Measurements from ENCODE around the gene PRR13. TPM values are rescaled to one million over a fixed set of nuclear protein-coding genes. Genes with fewer than 3 reads are reported as not detected.
"Not testable (repeated sequence)": the region's sequence is repeated elsewhere in the genome, so short reads cannot be mapped to it uniquely, and the experiment has no call there.

PRR13 gene
- total RNA-seq, 3 donors from 2014 or later = 269 to 284 (median 284) TPM

DNA sequence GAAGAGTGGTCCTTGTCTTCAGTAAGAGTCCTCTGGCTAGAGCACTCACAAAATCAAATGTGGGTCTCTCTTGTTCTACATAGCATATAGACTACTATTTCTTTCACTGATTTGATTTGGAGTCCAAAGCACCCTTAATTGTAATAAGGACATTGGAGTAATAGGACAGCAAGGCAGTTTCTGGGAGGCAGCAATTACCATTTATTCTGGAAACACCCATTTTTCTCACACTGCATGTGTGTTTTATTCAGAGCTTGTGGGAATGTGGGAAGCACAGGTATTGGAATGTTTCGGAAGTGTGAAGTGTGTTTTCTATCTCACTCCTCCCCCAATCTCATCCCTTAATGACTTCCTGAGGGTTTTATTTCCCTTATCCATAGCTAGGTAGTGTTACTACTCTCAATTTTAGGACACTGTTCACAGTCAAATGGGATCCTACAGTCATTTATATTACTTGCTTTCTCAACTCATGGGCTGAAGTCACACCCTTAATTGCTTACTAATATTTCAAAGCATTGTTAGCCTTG is 30.6 kb downstream of the PRR13 start:
- Mint-ChIP-seq H3K4me1 (ENCODE audit: low read depth) (peaks cover 50% of the 10 kb centered on the region), H3K9me3 (no peaks in the 10 kb centered on the region), H3K27me3 (ENCODE audit: low read depth) (no peaks in the 10 kb centered on the region), H3K4me3 (peak overlapping the region; percentile 33), H3K36me3 (ENCODE audit: insufficient read depth) (peaks cover 45% of the 10 kb centered on the region)
- ATAC-seq (no peak), DNase-seq (no peak)

DNA sequence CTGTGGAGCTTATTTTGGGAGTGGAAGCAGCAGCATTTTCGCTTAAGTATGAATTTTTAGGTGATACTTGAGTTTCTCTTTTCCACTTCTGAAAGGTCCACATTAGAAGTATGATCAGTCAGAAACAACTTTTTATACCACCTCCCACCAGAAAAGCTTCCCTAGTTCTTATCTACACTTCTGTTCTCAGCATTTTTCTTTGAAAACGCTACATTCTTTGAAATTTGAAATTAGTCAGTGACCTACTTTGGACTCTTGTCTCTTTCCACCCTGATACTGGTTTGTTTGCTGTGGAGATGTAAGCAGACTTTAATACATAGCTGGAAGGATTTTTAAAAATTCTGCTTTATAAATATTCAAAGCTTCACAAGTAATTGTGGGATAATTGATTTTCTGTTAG is 32.5 kb downstream of the PRR13 start:
- Mint-ChIP-seq H3K4me1 (ENCODE audit: low read depth) (peaks cover 53% of the 10 kb centered on the region), H3K27me3 (ENCODE audit: low read depth) (no peaks in the 10 kb centered on the region), H3K36me3 (ENCODE audit: insufficient read depth) (peaks cover 41% of the 10 kb centered on the region), H3K4me3 (peak overlapping the region; percentile 57), H3K9me3 (no peaks in the 10 kb centered on the region)
- no peak for ATAC-seq
- DNase-seq = no peak

DNA sequence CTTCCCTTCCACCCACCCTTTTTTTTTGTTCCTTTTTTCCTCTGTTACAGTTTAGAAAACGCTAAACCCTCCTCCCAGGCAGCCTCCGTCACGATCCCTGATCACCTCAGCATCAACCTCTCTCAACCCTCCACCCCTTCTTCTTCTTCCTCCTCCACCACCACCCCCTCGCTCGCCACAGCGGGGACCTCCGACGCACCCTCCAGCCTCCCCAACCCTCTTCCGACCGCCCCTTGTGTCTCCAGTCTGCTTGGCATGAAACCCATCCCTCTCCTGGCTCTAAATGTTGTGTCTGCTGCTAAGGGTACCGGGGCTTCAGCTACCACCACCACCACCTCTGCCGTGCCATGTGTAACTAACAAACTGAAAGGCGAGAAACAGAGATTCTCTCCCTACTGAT is 33.3 kb downstream of the PRR13 start:
- Mint-ChIP-seq H3K36me3 (ENCODE audit: insufficient read depth) (peaks cover 42% of the 10 kb centered on the region), H3K27me3 (ENCODE audit: low read depth) (no peaks in the 10 kb centered on the region), H3K9me3 (no peaks in the 10 kb centered on the region), H3K4me3 (peak overlapping the region; percentile 57), H3K4me1 (ENCODE audit: low read depth) (peaks cover 53% of the 10 kb centered on the region)
- DNase-seq (no peak), ATAC-seq (no peak)

DNA sequence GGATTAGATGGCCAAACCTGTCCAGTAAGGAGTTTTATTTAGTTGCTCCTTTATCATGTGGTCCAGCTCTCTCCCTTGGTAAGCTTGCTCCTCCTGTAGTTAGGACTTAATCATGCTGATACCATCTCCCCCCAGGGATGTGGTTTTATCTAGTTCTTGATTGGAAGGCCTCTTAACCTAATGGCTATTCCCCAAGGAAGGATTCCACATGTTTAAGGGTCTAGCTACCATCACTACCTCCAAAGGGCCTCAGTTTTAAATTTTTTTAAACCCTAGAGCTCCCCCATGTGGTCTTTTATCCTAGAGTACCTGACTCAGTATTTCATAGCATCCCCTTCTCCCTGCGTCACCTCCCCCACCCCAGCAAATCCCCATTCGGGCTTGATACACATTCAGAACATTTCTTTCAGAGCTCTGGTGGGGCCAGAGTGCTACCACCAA is 35.3 kb downstream of the PRR13 start:
- DNase-seq (no peak), ATAC-seq (peak in 1 of 2 donors; percentile 20)
- Mint-ChIP-seq H3K4me1 (ENCODE audit: low read depth) (peaks cover 43% of the 10 kb centered on the region), H3K36me3 (ENCODE audit: insufficient read depth) (peaks cover 42% of the 10 kb centered on the region), H3K27me3 (ENCODE audit: low read depth) (no peaks in the 10 kb centered on the region), H3K9me3 (no peaks in the 10 kb centered on the region), H3K4me3 (no peak overlapping the region)

DNA sequence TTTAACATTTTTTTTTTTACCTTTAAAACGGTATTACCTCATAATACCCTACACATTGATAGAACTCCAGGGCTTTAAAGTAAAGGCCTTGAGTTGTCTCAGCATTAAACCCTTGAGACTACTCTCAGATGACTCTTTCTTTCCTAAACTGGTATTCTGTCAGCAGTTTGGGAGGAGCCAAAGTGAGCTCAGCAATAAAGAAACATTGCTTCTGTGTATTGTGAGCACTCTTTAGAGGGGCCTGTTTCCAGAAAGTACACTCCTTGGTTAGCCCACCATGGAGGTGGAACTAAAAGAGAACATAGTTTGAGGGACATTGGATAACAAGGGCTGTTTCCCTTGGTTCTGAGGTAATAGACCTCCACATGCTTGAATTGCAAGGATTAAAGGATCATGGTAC is 37.3 kb downstream of the PRR13 start:
- Mint-ChIP-seq H3K4me3 (no peak overlapping the region), H3K9me3 (no peaks in the 10 kb centered on the region), H3K4me1 (ENCODE audit: low read depth) (peaks cover 25% of the 10 kb centered on the region), H3K36me3 (ENCODE audit: insufficient read depth) (peaks cover 42% of the 10 kb centered on the region), H3K27me3 (ENCODE audit: low read depth) (no peaks in the 10 kb centered on the region)
- DNase-seq (no peak), ATAC-seq (no peak)

DNA sequence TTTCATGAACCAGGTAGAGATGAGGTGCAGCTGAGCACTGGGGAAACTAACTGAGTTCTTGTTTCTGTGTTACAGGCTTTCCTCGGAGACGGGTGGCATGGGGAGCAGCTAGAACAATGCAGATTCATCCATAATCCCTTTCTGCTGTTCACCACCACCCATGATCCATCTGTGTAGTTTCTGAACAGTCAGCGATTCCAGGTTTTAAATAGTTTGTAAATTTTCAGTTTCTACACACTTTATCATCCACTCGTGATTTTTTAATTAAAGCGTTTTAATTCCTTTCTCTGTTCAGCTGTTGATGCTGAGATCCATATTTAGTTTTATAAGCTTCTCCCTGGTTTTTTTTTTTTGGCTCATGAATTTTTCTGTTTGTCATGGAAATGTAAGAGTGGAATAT is 37.8 kb downstream of the PRR13 start:
- ATAC-seq = no peak
- H3K36me3 Mint-ChIP-seq (ENCODE audit: insufficient read depth) = peaks cover 40% of the 10 kb centered on the region
- no peaks in the 10 kb centered on the region for H3K9me3 Mint-ChIP-seq
- DNase-seq = no peak
- no peak overlapping the region for H3K4me3 Mint-ChIP-seq
- H3K27me3 Mint-ChIP-seq (ENCODE audit: low read depth) = no peaks in the 10 kb centered on the region
- peaks cover 21% of the 10 kb centered on the region for H3K4me1 Mint-ChIP-seq (ENCODE audit: low read depth)

DNA sequence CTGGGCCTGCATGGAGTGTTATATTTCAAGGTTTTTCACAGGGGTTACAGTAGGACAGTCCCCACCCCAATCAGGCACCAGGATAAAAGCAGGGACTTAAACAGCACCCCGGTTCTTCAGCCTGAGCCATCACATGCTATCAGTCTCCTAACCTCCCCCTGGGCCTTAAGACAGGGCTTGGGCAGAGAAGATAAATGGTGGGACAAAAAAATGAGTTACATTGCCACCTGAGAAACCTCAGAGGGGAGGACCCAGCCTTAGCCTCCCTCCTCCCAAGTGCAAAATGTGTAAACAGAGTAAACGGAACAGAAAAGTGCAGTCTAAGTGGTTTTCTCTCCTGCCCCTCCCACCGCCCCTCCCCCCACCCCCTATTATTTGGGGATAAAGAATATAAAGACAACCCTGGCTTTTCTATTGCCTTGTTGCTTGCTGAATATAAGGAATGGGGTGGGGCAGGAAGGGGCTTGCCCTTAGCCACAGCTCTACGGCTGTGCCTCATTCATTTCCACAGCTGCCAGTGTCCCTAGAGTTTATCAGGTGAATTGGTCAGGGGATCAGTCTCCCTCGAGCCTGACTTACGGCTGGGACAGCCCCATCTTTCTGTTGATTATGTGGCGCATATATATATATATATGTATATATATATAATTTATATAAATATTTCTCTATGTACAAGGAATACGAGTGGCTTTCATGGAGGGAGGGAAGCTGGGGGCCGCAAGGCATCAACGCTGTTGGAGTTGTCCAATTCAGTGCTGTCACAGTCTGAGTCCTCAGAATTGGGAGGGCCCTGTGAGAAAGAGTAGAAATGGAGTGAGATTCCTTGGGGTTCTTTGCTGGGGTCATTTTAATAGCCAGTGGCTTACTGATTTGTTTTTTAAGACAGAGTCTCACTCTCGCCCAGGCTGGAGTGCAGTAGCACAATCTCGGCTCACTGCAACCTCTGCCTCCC is 39.2 kb downstream of the PRR13 start:
- Mint-ChIP-seq H3K4me1 (ENCODE audit: low read depth) (peaks cover 9% of the 10 kb centered on the region), H3K4me3 (no peak overlapping the region), H3K9me3 (no peaks in the 10 kb centered on the region), H3K27me3 (ENCODE audit: low read depth) (no peaks in the 10 kb centered on the region), H3K36me3 (ENCODE audit: insufficient read depth) (peaks cover 31% of the 10 kb centered on the region)
- ATAC-seq (no peak), DNase-seq (no peak)

DNA sequence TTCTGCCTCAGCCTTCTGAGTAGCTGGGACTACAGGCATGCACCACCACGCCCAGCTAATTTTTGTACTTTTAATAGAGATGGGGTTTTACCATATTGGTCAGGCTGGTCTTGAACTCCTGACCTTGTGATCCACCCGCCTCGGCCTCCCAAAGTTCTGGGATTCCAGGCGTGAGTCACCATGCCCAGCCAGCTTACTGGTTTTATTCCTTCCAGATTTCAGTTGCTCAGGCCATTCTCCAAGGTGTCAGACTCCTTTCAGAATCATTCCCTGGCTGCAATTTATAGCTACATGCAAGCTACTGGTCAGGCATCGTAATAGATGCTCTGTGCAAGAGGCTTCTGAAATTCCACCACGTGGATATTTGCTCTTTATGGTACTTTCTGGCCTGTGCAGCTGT is 39.9 kb downstream of the PRR13 start:
- DNase-seq; H3K9me3 Mint-ChIP-seq; H3K4me1 Mint-ChIP-seq (ENCODE audit: low read depth); ATAC-seq; H3K27me3 Mint-ChIP-seq (ENCODE audit: low read depth); H3K4me3 Mint-ChIP-seq: not testable (repeated sequence)
- H3K36me3 Mint-ChIP-seq (ENCODE audit: insufficient read depth) = peaks cover 34% of the 10 kb centered on the region

DNA sequence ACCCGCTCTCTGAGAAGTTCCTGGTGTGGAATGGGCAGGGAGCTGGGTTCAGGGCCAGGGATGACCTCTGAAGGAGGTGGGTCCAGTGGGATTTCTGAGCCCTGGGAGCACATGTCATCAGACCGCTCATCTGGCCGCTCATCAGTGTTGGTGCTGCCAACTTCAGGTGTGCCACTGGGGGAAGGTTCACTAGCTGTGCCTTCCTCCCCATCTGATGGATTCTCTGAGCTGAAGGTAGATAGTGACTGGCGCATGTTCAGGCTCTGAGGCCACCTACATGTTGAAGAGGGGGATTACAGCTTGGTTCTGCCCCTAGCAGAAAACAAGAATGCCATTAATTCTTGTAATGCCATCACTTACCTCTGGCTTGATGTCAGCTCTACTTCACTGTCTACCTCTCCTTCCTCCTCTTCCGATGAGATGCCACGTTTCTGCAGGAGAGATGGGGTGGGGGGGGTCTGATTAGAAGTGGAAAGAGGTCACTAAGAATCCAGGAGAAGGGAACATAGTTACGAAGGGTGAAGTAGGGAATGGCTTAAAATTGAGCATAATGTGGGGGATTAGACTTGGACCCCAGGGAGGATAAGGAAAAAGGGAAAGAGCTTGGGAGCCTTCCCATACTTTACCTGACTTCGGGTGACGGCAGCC is 40.5 kb downstream of the PRR13 start:
- no peaks in the 10 kb centered on the region for H3K27me3 Mint-ChIP-seq (ENCODE audit: low read depth)
- no peak overlapping the region for H3K4me3 Mint-ChIP-seq
- H3K4me1 Mint-ChIP-seq (ENCODE audit: low read depth) = peaks cover 3% of the 10 kb centered on the region
- H3K36me3 Mint-ChIP-seq (ENCODE audit: insufficient read depth) = peaks cover 30% of the 10 kb centered on the region
- ATAC-seq (peak; percentile 21 to 29), DNase-seq (no peak)
- no peaks in the 10 kb centered on the region for H3K9me3 Mint-ChIP-seq

DNA sequence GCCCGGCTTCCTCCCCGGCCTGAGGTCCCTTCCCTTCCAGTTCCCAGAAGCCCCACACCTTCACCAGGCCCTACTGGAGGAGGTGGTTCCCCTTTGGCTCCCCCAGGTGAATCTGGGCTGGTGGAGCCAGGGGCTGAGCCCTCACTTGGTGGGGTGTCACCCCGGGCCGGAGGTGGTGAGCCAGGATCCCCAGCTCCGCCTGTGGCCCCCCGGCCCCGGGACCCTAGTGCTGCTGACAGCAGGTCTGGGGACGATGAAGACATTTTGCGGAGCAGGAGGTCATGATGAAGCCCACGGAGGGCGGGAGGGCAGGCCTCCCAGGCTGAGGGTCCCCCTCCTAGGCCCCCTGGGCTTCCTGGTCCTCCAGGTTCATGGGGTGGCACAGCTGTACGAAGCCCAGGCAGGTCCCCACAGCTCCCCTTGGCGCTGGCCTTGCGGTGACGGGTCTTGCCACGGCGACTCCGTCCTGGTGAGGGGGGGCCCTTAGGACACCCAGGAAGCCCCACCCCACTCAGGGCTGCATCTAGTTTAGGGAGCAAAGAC is 41.2 kb downstream of the PRR13 start:
- DNase-seq (no peak), ATAC-seq (peak in 1 of 2 donors; percentile 6)
- Mint-ChIP-seq H3K27me3 (ENCODE audit: low read depth) (no peaks in the 10 kb centered on the region), H3K9me3 (no peaks in the 10 kb centered on the region), H3K4me3 (no peak overlapping the region), H3K4me1 (ENCODE audit: low read depth) (peaks cover 2% of the 10 kb centered on the region), H3K36me3 (ENCODE audit: insufficient read depth) (peaks cover 31% of the 10 kb centered on the region)

DNA sequence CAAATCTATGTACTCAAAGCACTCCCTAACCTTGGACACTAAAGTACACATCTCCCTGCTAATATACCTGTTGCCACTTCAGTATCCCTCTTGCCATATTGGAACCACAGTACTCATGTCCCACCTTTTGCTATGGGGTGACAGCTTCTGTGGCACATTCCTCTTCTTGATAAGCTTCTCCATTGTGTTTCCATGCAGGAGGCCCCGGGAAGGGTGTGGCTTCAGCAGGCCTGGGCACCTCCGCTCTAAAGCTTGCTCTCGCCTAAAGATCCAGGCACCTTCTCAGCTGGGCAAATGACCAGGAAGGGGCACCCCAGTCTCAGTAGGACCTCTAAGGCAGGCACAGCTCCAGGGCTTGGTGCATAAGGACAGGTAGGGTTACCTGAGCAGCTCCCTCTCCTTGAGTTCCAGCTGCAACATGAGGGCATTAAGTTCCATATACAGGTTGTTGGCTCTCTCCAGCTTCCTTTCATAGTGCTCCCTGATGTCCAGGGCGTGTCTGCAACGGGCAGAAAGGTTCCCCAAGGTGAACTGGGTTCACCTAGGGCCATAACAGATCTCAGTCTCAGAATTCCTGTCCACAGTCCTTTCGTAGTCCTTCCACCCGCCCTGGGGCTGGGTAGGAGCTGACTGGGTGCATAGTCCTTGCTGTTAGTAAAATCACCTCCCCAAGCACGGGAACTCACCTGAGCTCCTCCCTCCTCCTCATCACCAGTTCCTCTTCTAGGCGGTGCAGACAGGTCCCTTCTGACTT is 41.9 kb downstream of the PRR13 start:
- no peaks in the 10 kb centered on the region for H3K4me1 Mint-ChIP-seq (ENCODE audit: low read depth)
- peak overlapping the region; percentile 14 for H3K4me3 Mint-ChIP-seq
- no peak for DNase-seq
- H3K36me3 Mint-ChIP-seq (ENCODE audit: insufficient read depth) = peaks cover 31% of the 10 kb centered on the region
- no peaks in the 10 kb centered on the region for H3K9me3 Mint-ChIP-seq
- ATAC-seq = peak; percentile 8 to 9
- no peaks in the 10 kb centered on the region for H3K27me3 Mint-ChIP-seq (ENCODE audit: low read depth)

DNA sequence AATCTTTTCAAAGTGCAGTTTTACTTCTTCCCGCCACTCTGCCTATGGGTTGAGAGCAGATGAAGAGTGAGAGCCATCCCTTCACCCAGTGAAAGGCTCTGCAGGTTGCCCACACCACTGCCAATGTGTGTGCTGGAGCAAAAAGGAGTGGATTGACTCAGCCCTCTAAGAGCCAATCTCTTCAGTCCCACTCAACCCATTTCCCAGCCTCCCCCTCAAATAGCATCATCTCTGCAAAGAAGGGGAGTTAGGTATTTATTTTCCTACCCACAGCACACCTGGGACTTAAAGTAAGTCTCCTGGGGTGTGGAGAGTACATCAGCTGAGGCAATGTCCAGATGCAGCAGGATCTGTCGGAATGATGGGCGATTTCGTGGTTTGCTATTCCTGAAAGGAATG is 42.4 kb downstream of the PRR13 start:
- peak; percentile 12 to 14 for ATAC-seq
- Mint-ChIP-seq H3K9me3 (no peaks in the 10 kb centered on the region), H3K27me3 (ENCODE audit: low read depth) (no peaks in the 10 kb centered on the region), H3K4me1 (ENCODE audit: low read depth) (no peaks in the 10 kb centered on the region), H3K36me3 (ENCODE audit: insufficient read depth) (peaks cover 31% of the 10 kb centered on the region), H3K4me3 (peak overlapping the region; percentile 14)
- no peak for DNase-seq

DNA sequence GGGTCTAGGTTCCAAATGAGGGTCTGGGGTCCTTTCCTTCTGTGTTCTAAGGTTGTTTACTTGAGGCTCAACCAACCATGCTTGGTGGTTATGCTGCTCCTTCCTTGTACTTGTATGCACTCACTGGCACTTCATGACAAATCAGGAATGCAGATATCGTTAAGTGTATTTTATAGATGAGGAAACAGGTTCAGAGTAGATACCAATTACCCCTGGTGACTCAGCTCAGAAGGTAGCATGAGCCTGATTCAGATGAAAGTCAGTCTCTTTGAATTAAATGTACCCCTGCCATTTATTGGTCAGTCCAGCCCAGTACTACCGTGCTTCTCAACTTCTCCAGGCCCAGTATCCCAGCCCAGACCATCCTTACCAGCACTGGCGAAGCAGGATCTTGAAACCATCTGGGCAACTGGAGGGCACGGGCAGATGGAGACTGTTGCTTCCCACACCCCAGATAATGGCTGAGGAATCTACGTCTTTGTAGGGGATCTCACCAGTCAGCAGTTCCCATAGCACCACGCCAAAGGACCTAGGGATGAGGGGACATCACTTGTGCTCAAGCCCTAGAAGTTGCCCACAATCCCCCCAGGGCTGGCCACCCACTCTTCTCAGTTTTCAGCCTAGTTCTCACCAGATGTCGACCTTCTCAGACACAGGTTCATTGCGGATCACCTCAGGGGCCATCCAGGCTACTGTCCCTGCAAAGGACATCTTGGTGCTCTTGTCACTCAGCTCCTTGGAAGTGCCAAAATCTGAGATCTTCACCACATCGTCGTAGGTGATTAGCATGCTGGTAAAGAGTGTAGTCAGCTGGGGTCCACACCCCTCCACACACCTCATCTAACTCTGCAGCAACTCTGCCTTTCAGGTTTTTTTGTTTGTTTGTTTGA is 43.4 kb downstream of the PRR13 start:
- ATAC-seq (no peak), DNase-seq (no peak)
- peaks cover 28% of the 10 kb centered on the region for H3K36me3 Mint-ChIP-seq (ENCODE audit: insufficient read depth)
- no peaks in the 10 kb centered on the region for H3K9me3 Mint-ChIP-seq
- no peaks in the 10 kb centered on the region for H3K27me3 Mint-ChIP-seq (ENCODE audit: low read depth)
- no peak overlapping the region for H3K4me3 Mint-ChIP-seq
- H3K4me1 Mint-ChIP-seq (ENCODE audit: low read depth) = no peaks in the 10 kb centered on the region

Data from activated T-cell treated with anti-CD3 and anti-CD28 coated beads, Interleukin-2, amount 50 U/mL, for 4 hours (primary cell).